Measurements from ENCODE around the gene SLC15A1. TPM values are rescaled to one million over a fixed set of nuclear protein-coding genes. Genes with fewer than 3 reads are reported as not detected.

SLC15A1 gene
- total RNA-seq, 1 experiment from 2014 or later = 1.9 TPM

GRCh38 chr13:98691360-98691759 lies 61.1 kb downstream of the SLC15A1 start:
- WGBS (ENCODE audit: extremely low coverage, insufficient read length, low lambda C conversion rate) = no CpG with 5 or more reads among the region's 4 CpGs
- Mint-ChIP-seq H3K4me1 (peaks cover 35 to 38% of the 10 kb centered on the region in 2 experiments), H3K36me3 (ENCODE audit: insufficient read depth in 1 of 3, low read depth in 3 of 3) (no peaks in the 10 kb centered on the region; a peak in 1 of 7 replicates), H3K9me3 (no peaks in the 10 kb centered on the region), H3K27ac (no peak overlapping the region), H3K4me3 (no peak overlapping the region), H3K27me3 (ENCODE audit: low read depth) (no peaks in the 10 kb centered on the region)
- H3K79me2 ChIP-seq (ENCODE audit: insufficient read depth, low read length) = no peaks in the 10 kb centered on the region
- no peak overlapping the region for H3K18ac ChIP-seq (ENCODE audit: insufficient read length, low read depth, low read length)
- H3K4me2 ChIP-seq (ENCODE audit: insufficient read depth, insufficient read length, low read length) = no peak overlapping the region
- no peaks in the 10 kb centered on the region for H3K9me3 ChIP-seq (ENCODE audit: control insufficient read depth, low read depth, low read length)
- TF ChIP-seq, protein P1, sequence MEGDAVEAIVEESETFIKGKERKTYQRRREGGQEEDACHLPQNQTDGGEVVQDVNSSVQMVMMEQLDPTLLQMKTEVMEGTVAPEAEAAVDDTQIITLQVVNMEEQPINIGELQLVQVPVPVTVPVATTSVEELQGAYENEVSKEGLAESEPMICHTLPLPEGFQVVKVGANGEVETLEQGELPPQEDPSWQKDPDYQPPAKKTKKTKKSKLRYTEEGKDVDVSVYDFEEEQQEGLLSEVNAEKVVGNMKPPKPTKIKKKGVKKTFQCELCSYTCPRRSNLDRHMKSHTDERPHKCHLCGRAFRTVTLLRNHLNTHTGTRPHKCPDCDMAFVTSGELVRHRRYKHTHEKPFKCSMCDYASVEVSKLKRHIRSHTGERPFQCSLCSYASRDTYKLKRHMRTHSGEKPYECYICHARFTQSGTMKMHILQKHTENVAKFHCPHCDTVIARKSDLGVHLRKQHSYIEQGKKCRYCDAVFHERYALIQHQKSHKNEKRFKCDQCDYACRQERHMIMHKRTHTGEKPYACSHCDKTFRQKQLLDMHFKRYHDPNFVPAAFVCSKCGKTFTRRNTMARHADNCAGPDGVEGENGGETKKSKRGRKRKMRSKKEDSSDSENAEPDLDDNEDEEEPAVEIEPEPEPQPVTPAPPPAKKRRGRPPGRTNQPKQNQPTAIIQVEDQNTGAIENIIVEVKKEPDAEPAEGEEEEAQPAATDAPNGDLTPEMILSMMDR (conservative IDR thresholded peaks at IDR 0.05) = no peak
- H2AK5ac ChIP-seq (ENCODE audit: insufficient read length, low read length) = no peak overlapping the region
- no peak overlapping the region for H2BK12ac ChIP-seq (ENCODE audit: insufficient read length, low read depth, low read length)
- H4K8ac ChIP-seq (replicated peaks; ENCODE audit: insufficient read length, low read depth, low read length) = no peak overlapping the region
- H2BK15ac ChIP-seq (ENCODE audit: low read depth, low read length) = no peak overlapping the region
- H3K27ac ChIP-seq (ENCODE audit: insufficient read length, low read depth, low read length) = no peak overlapping the region
- no peaks in the 10 kb centered on the region for H3K79me1 ChIP-seq (ENCODE audit: insufficient read depth, low read depth, low read length, poor library complexity, severe bottlenecking)
- no peaks in the 10 kb centered on the region for H3K27me3 ChIP-seq (ENCODE audit: insufficient read depth, low read length)
- H2BK20ac ChIP-seq (ENCODE audit: low read depth, low read length, poor library complexity, severe bottlenecking) = no peak overlapping the region
- H3K14ac ChIP-seq (ENCODE audit: insufficient read depth, low read length) = no peak overlapping the region
- no peaks in the 10 kb centered on the region for H4K20me1 ChIP-seq (ENCODE audit: control insufficient read depth, insufficient read depth, insufficient read length)
- H3K23me2 ChIP-seq (ENCODE audit: insufficient read length, low read depth, low read length, poor library complexity, severe bottlenecking) = no peaks in the 10 kb centered on the region
- no peak overlapping the region for H3K4ac ChIP-seq (ENCODE audit: low read depth, low read length)
- no peak overlapping the region for H2AFZ ChIP-seq (ENCODE audit: low read length)
- no peak overlapping the region for H3K23ac ChIP-seq (ENCODE audit: insufficient read length, low read depth, low read length)
- no peak overlapping the region for H3T11ph ChIP-seq (ENCODE audit: low read length)
- no peak for DNase-seq
- no peak overlapping the region for H3K56ac ChIP-seq (ENCODE audit: insufficient read length, low read depth, low read length)
- H2BK120ac ChIP-seq (ENCODE audit: low read depth, low read length, poor library complexity, severe bottlenecking) = no peak overlapping the region
- no peak overlapping the region for H4K91ac ChIP-seq (ENCODE audit: insufficient read length, low read depth, low read length)
- H3K4me1 ChIP-seq (ENCODE audit: insufficient read depth, low read length) = peaks cover 3% of the 10 kb centered on the region; the same call in 1 of the 2 replicates
- H2BK5ac ChIP-seq (ENCODE audit: insufficient read length, low read length) = no peak overlapping the region
- H3K9ac ChIP-seq (ENCODE audit: extremely low read depth, insufficient read length, low read length) = no peak overlapping the region
- H4K5ac ChIP-seq (ENCODE audit: insufficient read length, low read depth, low read length) = no peak overlapping the region

Measured in H9 (cell line).